Measurements from ENCODE around the gene NUMBL.

DNA sequence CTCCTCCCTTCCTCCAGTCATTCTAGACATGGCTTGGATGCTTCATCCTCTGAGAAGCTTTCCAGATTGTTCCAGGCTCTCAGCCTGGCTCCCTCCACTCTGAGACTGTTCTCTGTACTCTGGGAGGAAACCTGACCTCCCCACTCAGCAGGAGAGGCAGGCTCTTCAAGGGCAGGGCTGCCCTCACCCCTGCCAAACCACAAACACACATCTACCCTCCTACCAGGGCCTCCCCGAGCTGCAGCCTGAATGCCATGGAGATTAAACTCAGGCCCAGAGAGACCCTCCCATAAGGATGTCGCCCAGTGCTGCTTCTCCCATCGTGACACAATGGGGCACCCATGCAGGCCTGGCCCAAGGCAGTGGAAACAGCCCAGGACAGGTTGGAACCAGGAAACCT lies 16.2 kb downstream of the NUMBL start:
- no peak for TF ChIP-seq CTCF (IDR thresholded peaks at IDR 0.05)
- no peak for TF ChIP-seq POLR2A (IDR thresholded peaks at IDR 0.05)

Data from body of pancreas (tissue), 4 donors.